DMS 273 (cell line): ENCODE measurements around the gene HNRNPUL2.
"Not testable (repeated sequence)": the region's sequence is repeated elsewhere in the genome, so short reads cannot be mapped to it uniquely, and the experiment has no call there.

Experiments
- DNase-seq: peaks from one replicate; lab custom pipeline; 2025; ENCODE audit not compliant: unreplicated experiment; lab: John Stamatoyannopoulos, UW

HNRNPUL2 gene

DNA sequence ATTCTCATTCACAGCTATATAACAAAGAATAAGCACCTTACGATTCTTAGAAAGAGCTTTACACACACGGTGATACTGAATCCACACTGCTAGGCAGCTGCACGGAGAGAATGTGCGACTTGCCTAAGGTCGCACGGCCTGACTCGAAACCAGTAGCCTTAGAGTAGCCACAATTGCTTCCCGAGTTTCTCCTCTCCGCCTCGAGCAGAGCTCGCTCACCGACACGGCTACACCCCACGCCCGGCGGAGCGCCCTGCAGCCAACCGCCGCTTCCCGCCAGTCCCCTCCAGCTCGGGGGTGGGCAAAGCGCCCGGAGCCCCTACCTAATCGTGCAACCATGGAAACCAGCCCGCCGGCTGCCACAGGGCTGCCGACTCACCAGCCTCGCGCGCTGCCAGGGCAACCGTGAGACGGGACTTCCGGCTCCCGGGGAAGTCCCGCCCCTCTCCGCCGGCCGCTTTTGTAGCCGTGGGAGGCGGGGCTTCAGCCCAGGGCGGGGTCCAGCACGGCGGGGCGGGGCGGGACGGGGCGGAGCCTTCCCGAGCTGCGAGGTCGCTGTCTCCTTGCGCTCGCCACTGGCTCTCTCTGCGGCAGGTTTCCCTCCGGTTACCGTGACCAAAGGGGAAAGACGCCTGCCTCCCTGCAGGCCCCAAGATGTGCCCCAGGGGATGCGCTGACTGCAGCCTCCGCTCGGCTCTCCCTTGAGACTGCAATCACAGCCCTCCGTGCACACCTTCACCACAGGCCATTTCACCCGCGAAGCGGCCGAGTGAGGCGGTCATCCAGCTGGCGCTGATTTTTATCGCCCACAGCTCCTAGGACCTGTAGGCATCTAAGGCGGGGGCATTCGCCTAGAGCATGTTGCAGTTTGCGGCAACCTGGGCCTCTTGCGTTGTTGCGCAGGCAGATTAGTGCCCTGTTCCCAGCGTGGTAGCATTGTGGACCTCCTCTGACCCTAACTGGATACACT, 21.1 kb downstream of the HNRNPUL2 start:
- DNase-seq, result peak; percentile 96

DNA sequence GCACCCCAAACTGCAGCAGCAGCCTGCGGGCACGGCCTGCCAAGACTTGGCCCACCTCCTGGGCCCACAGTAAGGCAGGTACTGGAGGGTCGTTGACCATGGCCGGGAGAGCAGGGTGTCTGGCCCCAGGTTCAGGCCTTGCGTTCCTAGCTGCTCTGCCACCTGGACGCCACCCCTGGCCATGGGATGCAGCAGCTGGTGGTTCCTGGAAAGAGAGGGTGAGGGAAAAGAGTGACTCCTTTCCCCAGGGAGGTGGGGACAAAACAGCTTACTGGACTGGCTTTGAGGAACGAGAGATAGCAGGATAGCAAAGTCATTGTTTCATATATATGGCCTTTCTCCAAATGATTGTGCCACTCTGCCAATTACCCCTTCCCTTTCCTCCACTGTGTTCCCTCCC, 21.8 kb downstream of the HNRNPUL2 start:
- peak; percentile 45 for DNase-seq

- not testable (repeated sequence) for DNase-seq
Observed at GRCh38 chr11:62703921-62704320, 23.3 kb downstream of the HNRNPUL2 start.

- no peak for DNase-seq
Observed at GRCh38 chr11:62702246-62702645, 25.0 kb downstream of the HNRNPUL2 start.

DNA sequence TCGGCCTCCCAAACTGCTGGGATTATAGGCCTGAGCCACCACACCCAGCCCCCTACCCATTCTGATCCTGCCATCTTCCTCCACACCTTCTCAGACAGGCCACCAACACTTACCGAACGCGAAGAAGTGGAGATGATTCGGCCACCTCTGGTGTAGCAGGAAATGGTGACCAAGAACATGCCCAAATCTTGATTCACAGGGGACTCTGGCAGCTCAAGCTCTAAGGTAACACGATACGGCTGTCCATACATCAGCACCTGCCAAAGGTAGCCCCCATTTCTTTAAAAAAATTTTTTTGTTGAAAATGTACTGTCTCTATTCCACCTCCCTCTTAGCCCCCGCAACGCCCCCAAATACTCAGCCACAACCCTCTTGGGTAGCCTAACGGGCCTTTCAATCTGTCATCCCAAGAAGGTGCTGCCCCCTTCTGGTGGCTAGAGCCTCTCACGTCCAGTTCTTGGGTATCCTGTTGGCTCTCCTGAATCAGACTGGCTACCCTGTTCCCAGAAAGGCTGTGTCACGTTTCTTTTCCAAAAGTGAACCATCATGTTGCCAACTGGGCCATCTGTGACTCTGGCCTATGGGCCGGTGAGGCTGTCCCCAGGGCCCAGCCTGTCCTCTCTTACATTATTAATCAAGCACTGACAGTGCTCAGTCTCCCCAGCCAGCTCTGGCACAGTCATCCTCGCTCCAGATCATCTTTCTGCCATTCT, 32.6 kb downstream of the HNRNPUL2 start:
- DNase-seq, result peak; percentile 84

- DNase-seq, result not testable (repeated sequence)
Observed at GRCh38 chr11:62693624-62694023, 33.6 kb downstream of the HNRNPUL2 start.

GRCh38 chr11:62689421-62690183, 37.7 kb downstream of the HNRNPUL2 start, which contains the start of gene LRRN4CL:
TSS of gene LRRN4CL (minus strand) at chr11:62689530. CDS start at chr11:62688508, 1,022 bp downstream.
- DNase-seq, result peak; percentile 67

GRCh38 chr11:62688491-62688890, 38.8 kb downstream of the HNRNPUL2 start:
- no peak for DNase-seq

- no peak for DNase-seq
Observed at GRCh38 chr11:62687508-62688396, 39.5 kb downstream of the HNRNPUL2 start.

- no peak for DNase-seq
Observed at GRCh38 chr11:62682518-62682917, 44.7 kb downstream of the HNRNPUL2 start.

GRCh38 chr11:62680825-62681240, 46.4 kb downstream of the HNRNPUL2 start:
- peak; percentile 79 for DNase-seq

- peak; percentile 92 for DNase-seq
Observed at GRCh38 chr11:62678770-62679696, 48.2 kb downstream of the HNRNPUL2 start, which contains the start of gene UBXN1. TSS of gene UBXN1 (minus strand) at chr11:62679073. CDS start at chr11:62678923, 150 bp downstream.

GRCh38 chr11:62678433-62678769, 48.9 kb downstream of the HNRNPUL2 start:
- DNase-seq, result peak; percentile 53

- no peak for DNase-seq
Observed at GRCh38 chr11:62677714-62678113, 49.5 kb downstream of the HNRNPUL2 start.

DNA sequence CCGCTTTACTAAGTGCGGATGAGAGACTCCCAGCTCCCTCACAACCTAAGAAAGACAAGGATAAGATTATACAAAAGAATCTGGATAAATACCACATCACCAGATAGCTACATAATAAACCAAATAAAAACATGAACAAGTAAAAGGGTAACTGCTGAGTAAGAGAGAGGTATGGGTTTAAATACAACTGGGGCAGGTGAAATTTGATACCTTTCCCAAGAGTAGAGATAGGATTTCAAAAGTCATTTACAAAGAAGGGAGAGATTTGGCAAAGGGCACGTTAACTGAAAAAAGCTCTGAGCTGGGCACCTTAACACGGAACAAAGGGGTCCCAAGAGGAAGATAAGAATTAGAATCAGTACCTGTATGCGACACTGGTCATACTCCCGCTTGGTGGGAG, 50.1 kb downstream of the HNRNPUL2 start:
- peak; percentile 40 for DNase-seq

DNA sequence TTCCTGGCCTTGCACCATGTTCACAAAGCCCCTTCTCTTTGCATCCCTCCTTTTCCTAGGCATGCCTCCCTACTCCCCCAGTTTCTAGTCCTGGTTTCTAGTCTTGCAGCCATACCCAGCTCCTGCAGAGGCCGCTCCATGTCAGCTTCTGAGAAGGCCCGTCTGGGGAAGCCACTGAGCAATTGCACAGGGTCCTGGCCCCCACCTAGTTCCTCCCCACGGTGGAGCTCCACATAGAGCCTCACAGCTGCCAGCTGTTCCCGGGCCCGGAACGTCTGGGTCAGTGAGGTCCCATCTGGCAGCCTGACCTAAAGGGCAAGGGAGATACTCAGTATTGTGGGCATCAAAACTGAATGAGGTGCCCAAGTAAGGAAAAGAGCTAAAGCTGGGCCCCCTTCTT, 50.6 kb downstream of the HNRNPUL2 start:
- peak; percentile 64 for DNase-seq

- not testable (repeated sequence) for DNase-seq
Observed at GRCh38 chr11:62675415-62675814, 51.8 kb downstream of the HNRNPUL2 start.

GRCh38 chr11:62673196-62673525, 54.1 kb downstream of the HNRNPUL2 start:
- no peak for DNase-seq
